GM12801 (cell line): Measurements from ENCODE around the gene SLC15A3.

Experiments used
- TF ChIP-seq, protein P1 (sequence below): IDR thresholded peaks from one replicate; pipeline ENCODE4 v1.5.1; 2011; ENCODE audit warnings: control low read depth; ENCODE audit not compliant: insufficient read length; ENCODE audit errors: extremely low read depth

SLC15A3 gene

DNA sequence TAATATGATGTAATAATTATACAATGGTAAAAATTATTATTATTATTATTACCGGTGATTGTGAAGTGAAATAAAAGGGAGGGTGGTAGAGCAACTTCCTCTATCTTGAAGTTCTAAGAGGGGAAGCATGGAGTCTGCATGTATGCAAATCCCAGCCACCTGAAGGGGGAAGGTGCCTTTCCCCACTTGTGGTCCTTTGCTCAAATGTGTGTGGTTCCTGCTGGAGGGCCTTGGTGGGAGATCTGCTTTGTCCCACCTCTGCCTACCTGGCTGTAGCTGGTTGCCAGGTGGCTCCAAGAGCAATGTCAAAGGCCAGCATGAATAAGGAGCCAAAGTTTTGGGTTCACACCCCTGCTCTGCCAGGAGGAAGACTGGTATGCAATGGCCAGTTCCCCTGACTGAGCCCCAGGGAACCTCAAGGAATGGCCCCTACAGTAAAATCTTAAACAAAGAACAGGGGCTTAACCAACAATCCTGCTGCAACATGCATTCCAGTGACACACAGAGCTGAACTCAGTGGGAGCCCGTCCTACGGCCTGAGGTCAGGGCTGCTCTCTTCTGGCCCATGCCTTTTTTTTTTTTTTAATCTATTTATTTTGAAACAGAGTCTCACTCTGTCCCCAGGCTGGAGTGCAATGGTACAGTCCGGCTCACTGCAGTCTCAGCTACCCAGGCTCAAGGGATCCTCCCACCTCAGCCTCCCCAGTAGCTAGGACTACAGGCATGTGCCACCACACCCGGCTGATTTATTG, 19.2 kb downstream of the SLC15A3 start:
- TF ChIP-seq, protein P1, sequence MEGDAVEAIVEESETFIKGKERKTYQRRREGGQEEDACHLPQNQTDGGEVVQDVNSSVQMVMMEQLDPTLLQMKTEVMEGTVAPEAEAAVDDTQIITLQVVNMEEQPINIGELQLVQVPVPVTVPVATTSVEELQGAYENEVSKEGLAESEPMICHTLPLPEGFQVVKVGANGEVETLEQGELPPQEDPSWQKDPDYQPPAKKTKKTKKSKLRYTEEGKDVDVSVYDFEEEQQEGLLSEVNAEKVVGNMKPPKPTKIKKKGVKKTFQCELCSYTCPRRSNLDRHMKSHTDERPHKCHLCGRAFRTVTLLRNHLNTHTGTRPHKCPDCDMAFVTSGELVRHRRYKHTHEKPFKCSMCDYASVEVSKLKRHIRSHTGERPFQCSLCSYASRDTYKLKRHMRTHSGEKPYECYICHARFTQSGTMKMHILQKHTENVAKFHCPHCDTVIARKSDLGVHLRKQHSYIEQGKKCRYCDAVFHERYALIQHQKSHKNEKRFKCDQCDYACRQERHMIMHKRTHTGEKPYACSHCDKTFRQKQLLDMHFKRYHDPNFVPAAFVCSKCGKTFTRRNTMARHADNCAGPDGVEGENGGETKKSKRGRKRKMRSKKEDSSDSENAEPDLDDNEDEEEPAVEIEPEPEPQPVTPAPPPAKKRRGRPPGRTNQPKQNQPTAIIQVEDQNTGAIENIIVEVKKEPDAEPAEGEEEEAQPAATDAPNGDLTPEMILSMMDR: no peak

DNA sequence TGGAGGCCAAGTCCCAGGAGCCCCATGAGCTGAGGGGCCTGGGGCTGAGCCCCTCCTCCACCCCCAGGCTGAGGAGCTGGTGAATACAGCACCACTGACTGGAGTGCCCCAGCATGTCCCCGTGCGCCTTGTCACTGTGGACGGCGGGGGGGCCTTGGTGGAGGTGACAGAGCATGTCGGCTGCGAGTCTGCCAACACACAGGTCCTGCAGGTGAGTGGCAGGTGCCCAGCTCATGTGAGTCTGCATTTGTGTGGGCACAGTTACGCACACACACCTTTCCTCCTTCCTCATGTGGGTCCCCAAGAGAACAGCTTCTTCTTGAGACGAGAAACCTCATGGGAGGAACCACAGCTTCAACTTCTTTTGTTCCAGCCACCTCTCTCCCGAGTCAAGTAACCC, 20.1 kb downstream of the SLC15A3 start:
- TF ChIP-seq, protein P1: no peak

DNA sequence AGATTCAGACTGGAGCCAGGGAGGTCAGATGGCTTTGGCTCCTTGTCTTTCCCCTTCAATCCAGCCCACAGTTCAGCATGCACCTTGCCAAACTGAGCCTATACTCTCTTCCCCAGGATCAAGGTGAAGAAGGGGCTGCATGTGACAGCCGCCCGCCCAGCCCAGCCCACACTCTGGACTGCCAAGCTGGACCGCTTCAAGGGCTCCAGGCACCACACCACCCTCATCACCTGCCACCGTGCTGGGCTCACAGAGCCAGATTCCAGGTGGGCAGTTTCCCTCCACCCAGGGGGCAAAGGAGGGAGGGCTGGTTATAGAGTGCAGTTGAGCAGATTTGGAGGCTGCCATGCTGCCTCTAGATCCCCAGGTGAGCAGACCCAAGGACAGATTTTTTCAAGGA, 21.6 kb downstream of the SLC15A3 start:
- TF ChIP-seq, protein P1: no peak

DNA sequence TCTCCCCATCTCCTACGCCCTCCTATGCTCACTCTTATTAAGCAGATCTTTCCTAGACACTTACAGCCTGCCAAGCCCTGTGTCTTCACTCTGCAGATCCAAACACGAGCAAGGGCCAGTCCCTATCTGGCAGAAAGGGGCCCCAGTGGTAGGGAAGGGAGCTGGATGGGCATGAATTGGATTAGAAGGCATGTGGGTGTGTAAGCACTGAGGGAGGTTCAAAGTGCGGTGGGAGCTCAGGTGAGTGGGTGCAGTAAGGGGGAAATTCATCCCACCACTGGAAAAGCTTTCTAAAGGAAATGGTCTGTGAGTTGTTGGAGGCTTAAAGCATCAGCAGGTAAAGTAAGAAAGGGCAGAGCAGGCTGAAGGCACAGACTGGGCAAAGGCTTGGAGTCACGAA, 22.2 kb downstream of the SLC15A3 start:
- TF ChIP-seq, protein P1: no peak

DNA sequence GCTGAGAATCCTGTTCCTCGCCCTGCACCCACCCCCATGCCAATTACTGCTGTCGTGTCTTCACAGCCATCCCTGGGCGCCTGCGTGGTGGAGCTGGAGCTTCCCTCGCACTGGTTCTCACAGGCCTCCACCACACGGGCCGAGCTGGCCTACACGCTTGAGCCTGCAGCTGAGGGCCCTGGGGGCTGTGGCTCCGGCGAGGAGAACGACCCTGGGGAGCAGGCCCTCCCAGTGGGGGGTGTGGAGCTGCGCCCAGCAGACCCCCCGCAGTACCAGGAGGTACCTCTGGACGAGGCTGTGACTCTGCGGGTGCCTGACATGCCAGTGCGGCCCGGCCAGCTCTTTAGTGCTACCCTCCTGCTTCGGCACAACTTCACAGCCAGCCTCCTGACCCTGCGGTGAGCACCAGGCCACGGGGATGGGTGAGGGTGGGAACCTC, 23.4 kb downstream of the SLC15A3 start:
- TF ChIP-seq, protein P1: no peak

DNA sequence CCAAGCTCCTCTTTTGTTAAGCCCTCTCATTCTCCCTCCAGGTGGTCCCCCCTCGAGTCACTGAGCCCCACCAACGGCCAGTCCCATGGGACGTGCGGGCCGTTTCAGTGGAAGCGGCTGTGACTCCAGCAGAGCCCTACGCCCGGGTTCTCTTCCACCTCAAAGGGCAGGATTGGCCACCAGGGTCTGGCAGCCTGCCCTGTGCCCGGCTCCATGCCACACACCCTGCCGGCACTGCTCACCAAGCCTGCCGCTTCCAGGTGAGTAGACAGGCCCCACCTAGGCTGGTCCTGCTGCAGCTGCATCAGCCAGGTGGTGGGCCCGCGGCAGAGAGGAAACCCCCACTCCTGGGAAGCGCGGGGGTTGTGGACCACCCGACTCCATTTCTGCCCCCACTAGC, 24.4 kb downstream of the SLC15A3 start:
- TF ChIP-seq, protein P1: no peak

DNA sequence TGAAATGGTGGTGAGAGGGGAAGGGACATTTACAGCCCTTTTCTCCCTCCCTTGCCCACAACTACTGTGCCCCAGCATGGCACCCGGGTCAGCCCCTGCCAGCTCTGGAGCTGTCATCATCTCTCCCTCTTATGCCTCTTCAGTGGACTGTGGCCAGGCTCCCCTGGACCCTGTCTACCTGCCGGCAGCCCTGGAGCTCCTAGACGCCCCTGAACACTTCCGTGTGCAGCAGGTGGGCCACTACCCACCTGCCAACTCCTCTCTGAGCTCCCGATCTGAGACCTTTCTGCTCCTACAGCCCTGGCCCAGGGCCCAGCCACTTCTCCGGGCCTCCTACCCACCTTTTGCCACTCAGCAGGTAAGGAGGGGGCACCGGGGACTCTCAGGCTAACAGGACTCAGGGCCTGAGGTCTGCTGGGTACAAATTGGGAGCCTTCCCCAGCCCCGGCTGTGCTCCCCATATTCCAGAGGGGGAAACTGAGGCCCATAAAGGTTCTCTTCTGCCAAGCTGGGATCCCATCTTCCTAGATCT, 24.8 kb downstream of the SLC15A3 start:
- TF ChIP-seq, protein P1: no peak
